Activated CD4-positive, alpha-beta memory T cell treated with anti-CD3 and anti-CD28 coated beads, Interleukin-2, amount 10 ng/mL, durations not matched to agents 7 days and 5 days (primary cell): Measurements from ENCODE around the gene EYS. TPM values are rescaled to one million over a fixed set of nuclear protein-coding genes. Genes with fewer than 3 reads are reported as not detected.

Source experiments
- CTCF ChIA-PET: fragments of 350-600 bp; sonication (Branson Sonifier 250); formaldehyde crosslinking; loops from one replicate; lab custom pipeline; 2021; ENCODE audit warnings: antibody characterized with exemption, inconsistent platforms; lab: Charles Lee
- POLR2A ChIA-PET: fragments of 350-600 bp; sonication (Branson Sonifier 250); formaldehyde crosslinking; loops from one replicate; lab custom pipeline; 2021; ENCODE audit warnings: antibody characterized with exemption; lab: Charles Lee
- DNase-seq: peaks from one replicate; pipeline ENCODE4 v3.0.0-alpha.2; 2020
- H3K27ac Mint-ChIP-seq: one replicate; pipeline ENCODE4 v1.8.0; 2021; ENCODE audit warnings: mild to moderate bottlenecking, mixed read lengths
- H3K27me3 Mint-ChIP-seq: one replicate; pipeline ENCODE4 v1.8.0; 2021; ENCODE audit warnings: mixed read lengths
- H3K36me3 Mint-ChIP-seq: one replicate; pipeline ENCODE4 v1.8.0; 2021; ENCODE audit warnings: low read depth, mixed read lengths
- H3K4me1 Mint-ChIP-seq: one replicate; pipeline ENCODE4 v1.8.0; 2021; ENCODE audit warnings: mixed read lengths
- H3K4me3 Mint-ChIP-seq: one replicate; pipeline ENCODE4 v1.8.0; 2021; ENCODE audit warnings: mild to moderate bottlenecking, mixed read lengths
- H3K9me3 Mint-ChIP-seq: one replicate; pipeline ENCODE4 v1.8.0; 2021; ENCODE audit warnings: mixed read lengths
- total RNA-seq, 2 experiments: library from RNA; stranded (reverse); gene quantifications; one replicate each; pipeline ENCODE4 v1.2.3, GENCODE V29; 2021

Gene EYS
- not detected for total RNA-seq

GRCh38 chr6:65707126-65707826, at the start of gene EYS:
EYS (minus strand) TSS chr6:65707226; CDS start chr6:65495410, 211,816 bp downstream.
- Mint-ChIP-seq H3K9me3 (peaks cover 7% of the 10 kb centered on the region), H3K4me1 (no peaks in the 10 kb centered on the region), H3K27ac (no peak within 1 kb of the TSS), H3K36me3 (no peaks in the 10 kb centered on the region), H3K4me3 (no peak within 1 kb of the TSS), H3K27me3 (no peaks in the 10 kb centered on the region)
- DNase-seq = no peak
- CTCF ChIA-PET = no interaction called here
- POLR2A ChIA-PET = no interaction called here

GRCh38 chr6:65746302-65746701, 39.3 kb upstream of the EYS start:
- Mint-ChIP-seq H3K4me1 (no peaks in the 10 kb centered on the region), H3K4me3 (no peak overlapping the region), H3K9me3 (peaks cover 5% of the 10 kb centered on the region), H3K36me3 (no peaks in the 10 kb centered on the region), H3K27ac (no peak overlapping the region), H3K27me3 (no peaks in the 10 kb centered on the region)
- POLR2A ChIA-PET = no interaction called here
- CTCF ChIA-PET = no interaction called here
- DNase-seq = no peak

- Mint-ChIP-seq H3K27ac (no peak overlapping the region), H3K36me3 (no peaks in the 10 kb centered on the region), H3K4me1 (no peaks in the 10 kb centered on the region), H3K4me3 (no peak overlapping the region), H3K27me3 (no peaks in the 10 kb centered on the region), H3K9me3 (peaks cover 5% of the 10 kb centered on the region)
- ChIA-PET POLR2A (no interaction called here), CTCF (no interaction called here)
- DNase-seq = no peak
Measured at GRCh38 chr6:65745614-65746013, 38.6 kb upstream of the EYS start.

GRCh38 chr6:65728879-65729479, 22.0 kb upstream of the EYS start:
- no peaks in the 10 kb centered on the region for H3K27me3 Mint-ChIP-seq
- H3K36me3 Mint-ChIP-seq = no peaks in the 10 kb centered on the region
- H3K4me3 Mint-ChIP-seq = no peak overlapping the region
- peaks cover 6% of the 10 kb centered on the region for H3K9me3 Mint-ChIP-seq
- CTCF ChIA-PET = no interaction called here
- POLR2A ChIA-PET = no interaction called here
- no peaks in the 10 kb centered on the region for H3K4me1 Mint-ChIP-seq
- no peak for DNase-seq
- no peak overlapping the region for H3K27ac Mint-ChIP-seq

- no peak for DNase-seq
- POLR2A ChIA-PET = no interaction called here
- H3K27ac Mint-ChIP-seq = no peak overlapping the region
- CTCF ChIA-PET = no interaction called here
- no peaks in the 10 kb centered on the region for H3K36me3 Mint-ChIP-seq
- no peak overlapping the region for H3K4me3 Mint-ChIP-seq
- H3K27me3 Mint-ChIP-seq = no peaks in the 10 kb centered on the region
- no peaks in the 10 kb centered on the region for H3K4me1 Mint-ChIP-seq
- peaks cover 4% of the 10 kb centered on the region for H3K9me3 Mint-ChIP-seq
Measured at GRCh38 chr6:65719101-65719500, 12.1 kb upstream of the EYS start.

GRCh38 chr6:65711531-65711930, 4.5 kb upstream of the EYS start:
- Mint-ChIP-seq H3K27ac (no peak overlapping the region), H3K27me3 (no peaks in the 10 kb centered on the region), H3K9me3 (peaks cover 11% of the 10 kb centered on the region), H3K4me3 (no peak overlapping the region), H3K4me1 (no peaks in the 10 kb centered on the region), H3K36me3 (no peaks in the 10 kb centered on the region)
- ChIA-PET POLR2A (no interaction called here), CTCF (no interaction called here)
- DNase-seq = no peak

GRCh38 chr6:65709099-65709830, 2.2 kb upstream of the EYS start:
- H3K9me3 Mint-ChIP-seq = peaks cover 7% of the 10 kb centered on the region
- ChIA-PET CTCF (no interaction called here), POLR2A (no interaction called here)
- no peaks in the 10 kb centered on the region for H3K36me3 Mint-ChIP-seq
- no peak overlapping the region for H3K4me3 Mint-ChIP-seq
- no peak overlapping the region for H3K27ac Mint-ChIP-seq
- no peak for DNase-seq
- H3K27me3 Mint-ChIP-seq = no peaks in the 10 kb centered on the region
- H3K4me1 Mint-ChIP-seq = no peaks in the 10 kb centered on the region

- DNase-seq = no peak
- H3K27ac Mint-ChIP-seq = no peak overlapping the region
- H3K4me3 Mint-ChIP-seq = no peak overlapping the region
- H3K9me3 Mint-ChIP-seq = peaks cover 7% of the 10 kb centered on the region
- no peaks in the 10 kb centered on the region for H3K36me3 Mint-ChIP-seq
- POLR2A ChIA-PET = no interaction called here
- no peaks in the 10 kb centered on the region for H3K4me1 Mint-ChIP-seq
- CTCF ChIA-PET = no interaction called here
- H3K27me3 Mint-ChIP-seq = no peaks in the 10 kb centered on the region
Measured at GRCh38 chr6:65708162-65708561, 1.1 kb upstream of the EYS start.

GRCh38 chr6:65706436-65706835, 590 bp downstream of the EYS start:
- ChIA-PET POLR2A (no interaction called here), CTCF (no interaction called here)
- Mint-ChIP-seq H3K9me3 (peaks cover 6% of the 10 kb centered on the region), H3K27me3 (no peaks in the 10 kb centered on the region), H3K4me1 (no peaks in the 10 kb centered on the region), H3K4me3 (no peak overlapping the region), H3K27ac (no peak overlapping the region), H3K36me3 (no peaks in the 10 kb centered on the region)
- DNase-seq = no peak

GRCh38 chr6:65701325-65701724, 5.7 kb downstream of the EYS start:
- POLR2A ChIA-PET = no interaction called here
- CTCF ChIA-PET = no interaction called here
- Mint-ChIP-seq H3K4me3 (no peak overlapping the region), H3K27me3 (no peaks in the 10 kb centered on the region), H3K27ac (no peak overlapping the region), H3K9me3 (no peaks in the 10 kb centered on the region), H3K4me1 (no peaks in the 10 kb centered on the region), H3K36me3 (no peaks in the 10 kb centered on the region)
- no peak for DNase-seq

GRCh38 chr6:65700561-65700960, 6.5 kb downstream of the EYS start:
- no peak overlapping the region for H3K27ac Mint-ChIP-seq
- no peak overlapping the region for H3K4me3 Mint-ChIP-seq
- POLR2A ChIA-PET = no interaction called here
- no peak for DNase-seq
- no peaks in the 10 kb centered on the region for H3K9me3 Mint-ChIP-seq
- CTCF ChIA-PET = no interaction called here
- no peaks in the 10 kb centered on the region for H3K4me1 Mint-ChIP-seq
- no peaks in the 10 kb centered on the region for H3K27me3 Mint-ChIP-seq
- H3K36me3 Mint-ChIP-seq = no peaks in the 10 kb centered on the region

GRCh38 chr6:65692109-65692508, 14.9 kb downstream of the EYS start:
- peaks cover 5% of the 10 kb centered on the region for H3K9me3 Mint-ChIP-seq

GRCh38 chr6:65680232-65680631, 26.8 kb downstream of the EYS start:
- no peak overlapping the region for H3K27ac Mint-ChIP-seq
- H3K4me3 Mint-ChIP-seq = no peak overlapping the region
- H3K27me3 Mint-ChIP-seq = no peaks in the 10 kb centered on the region
- H3K9me3 Mint-ChIP-seq = peaks cover 7% of the 10 kb centered on the region
- CTCF ChIA-PET = no interaction called here
- no peaks in the 10 kb centered on the region for H3K36me3 Mint-ChIP-seq
- no peak for DNase-seq
- H3K4me1 Mint-ChIP-seq = no peaks in the 10 kb centered on the region
- POLR2A ChIA-PET = no interaction called here

More at GRCh38 chr6:65692109-65692508, 14.9 kb downstream of the EYS start:
- H3K36me3 Mint-ChIP-seq = no peaks in the 10 kb centered on the region
- H3K4me1 Mint-ChIP-seq = no peaks in the 10 kb centered on the region
- no peak overlapping the region for H3K4me3 Mint-ChIP-seq
- ChIA-PET POLR2A (no interaction called here), CTCF (no interaction called here)
- H3K27ac Mint-ChIP-seq = no peak overlapping the region
- H3K27me3 Mint-ChIP-seq = no peaks in the 10 kb centered on the region
- DNase-seq = no peak
